ENCODE data around the gene DNAJC11.

DNAJC11 gene

GRCh38 chr1:6599141-6599975 lies 102.3 kb downstream of the DNAJC11 start:
- DNase-seq (ENCODE audit: low spot score) = no peak

GRCh38 chr1:6597777-6598131 lies 103.9 kb downstream of the DNAJC11 start:
- no peak for DNase-seq (ENCODE audit: low spot score)

- no peak for DNase-seq (ENCODE audit: low spot score)
These were observed 104.5 kb downstream of the DNAJC11 start for GRCh38 chr1:6596886-6597776.

GRCh38 chr1:6596351-6596750 lies 105.3 kb downstream of the DNAJC11 start:
- DNase-seq (ENCODE audit: low spot score) = no peak

- DNase-seq (ENCODE audit: low spot score) = no peak
These were observed 106.5 kb downstream of the DNAJC11 start for GRCh38 chr1:6594977-6595740.

- DNase-seq (ENCODE audit: low spot score) = no peak
These were observed 107.8 kb downstream of the DNAJC11 start for GRCh38 chr1:6593810-6594209.

GRCh38 chr1:6592865-6593593 lies 108.6 kb downstream of the DNAJC11 start:
- DNase-seq (ENCODE audit: low spot score) = no peak

GRCh38 chr1:6592441-6592840 lies 109.2 kb downstream of the DNAJC11 start:
- DNase-seq (ENCODE audit: low spot score) = no peak

GRCh38 chr1:6591644-6592043 lies 110.0 kb downstream of the DNAJC11 start:
- DNase-seq (ENCODE audit: low spot score) = no peak

- no peak for DNase-seq (ENCODE audit: low spot score)
These were observed 110.4 kb downstream of the DNAJC11 start for GRCh38 chr1:6591222-6591621.

- DNase-seq (ENCODE audit: low spot score) = no peak
These were observed 111.6 kb downstream of the DNAJC11 start for GRCh38 chr1:6590046-6590445.

- no peak for DNase-seq (ENCODE audit: low spot score)
These were observed 112.6 kb downstream of the DNAJC11 start for GRCh38 chr1:6588893-6589520.

GRCh38 chr1:6588128-6588892 lies 113.3 kb downstream of the DNAJC11 start:
- no peak for DNase-seq (ENCODE audit: low spot score)

- DNase-seq (ENCODE audit: low spot score) = no peak
These were observed 114.2 kb downstream of the DNAJC11 start for GRCh38 chr1:6587261-6588005.

- no peak for DNase-seq (ENCODE audit: low spot score)
These were observed 115.2 kb downstream of the DNAJC11 start for GRCh38 chr1:6586404-6586816.

- DNase-seq (ENCODE audit: low spot score) = no peak
These were observed 115.8 kb downstream of the DNAJC11 start for GRCh38 chr1:6585841-6586240.

- DNase-seq (ENCODE audit: low spot score) = no peak
These were observed 116.4 kb downstream of the DNAJC11 start for GRCh38 chr1:6585081-6585722.

All from GM03348 (cell line).